LNCaP clone FGC (cell line): ENCODE measurements around the gene SSX2.
"Not testable (repeated sequence)": the region's sequence is repeated elsewhere in the genome, so short reads cannot be mapped to it uniquely, and the experiment has no call there.

Experiments used
- DNase-seq: peaks from one replicate; pipeline ENCODE4 v3.0.0-alpha.2; 2011; ENCODE audit warnings: low read depth
- H3K4me3 ChIP-seq: 2 replicates; pipeline ENCODE4 v1.5.1; 2011; ENCODE audit warnings: mild to moderate bottlenecking, low read depth, low read length, control low read depth

SSX2 gene

GRCh38 chrX:52707078-52707477 is at the start of gene SSX2:
Gene SSX2, minus strand, starts transcription at chrX:52707178. Its CDS starts 1,429 bp downstream, at chrX:52705749.
- H3K4me3 ChIP-seq, result not testable (repeated sequence)

GRCh38 chrX:52750952-52751351 is 44.0 kb upstream of the SSX2 start, which contains the start of gene SSX2B:
Gene SSX2B, plus strand, starts transcription at chrX:52751252. Its CDS starts 1,429 bp downstream, at chrX:52752681.
- not testable (repeated sequence) for H3K4me3 ChIP-seq, DNase-seq

More at GRCh38 chrX:52707078-52707477, at the start of gene SSX2:
- not testable (repeated sequence) for DNase-seq

- not testable (repeated sequence) for DNase-seq, H3K4me3 ChIP-seq
Observed at GRCh38 chrX:52692034-52692433, 14.9 kb downstream of the SSX2 start.

GRCh38 chrX:52662218-52662617 is 44.8 kb downstream of the SSX2 start:
- H3K4me3 ChIP-seq, DNase-seq: not testable (repeated sequence)

- H3K4me3 ChIP-seq, DNase-seq: not testable (repeated sequence)
Observed at GRCh38 chrX:52655475-52655874, 51.5 kb downstream of the SSX2 start.

GRCh38 chrX:52654800-52655199 is 52.2 kb downstream of the SSX2 start, which contains the start of gene SSX7:
Gene SSX7, minus strand, starts transcription at chrX:52654900. Its CDS starts 1,428 bp downstream, at chrX:52653472.
- not testable (repeated sequence) for H3K4me3 ChIP-seq, DNase-seq

GRCh38 chrX:52650676-52651075 is 56.3 kb downstream of the SSX2 start:
- H3K4me3 ChIP-seq, DNase-seq: not testable (repeated sequence)

- not testable (repeated sequence) for H3K4me3 ChIP-seq, DNase-seq
Observed at GRCh38 chrX:52648956-52649355, 58.0 kb downstream of the SSX2 start.
